Measurements from ENCODE around the gene ERICH6. TPM values are rescaled to one million over a fixed set of nuclear protein-coding genes. Genes with fewer than 3 reads are reported as not detected.

Gene ERICH6
- total RNA-seq, 1 experiment from 2014 or later = not detected

DNA sequence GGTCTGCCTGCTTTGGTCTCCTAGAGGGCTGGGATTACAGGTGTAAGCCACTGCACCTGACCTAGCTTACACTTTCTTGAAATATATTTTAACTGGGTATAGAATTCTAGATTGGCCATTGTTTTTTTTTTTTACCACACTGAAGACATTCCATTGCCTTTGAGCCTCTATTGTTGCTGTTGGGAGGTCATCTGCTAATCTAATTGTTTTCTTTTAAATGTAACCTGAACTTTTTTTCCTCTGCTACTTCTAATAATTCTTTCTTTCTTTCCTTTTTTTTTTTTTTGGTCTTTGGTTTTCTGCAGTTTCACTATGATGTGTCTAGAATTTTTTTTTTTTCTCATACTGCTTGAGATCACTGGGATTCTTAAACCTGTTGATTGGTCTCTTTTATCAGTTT lies 28.1 kb downstream of the ERICH6 start:
- Mint-ChIP-seq H3K27me3 (ENCODE audit: unreplicated experiment) (no peaks in the 10 kb centered on the region), H3K4me3 (ENCODE audit: low read depth, unreplicated experiment) (no peak overlapping the region), H3K27ac (ENCODE audit: unreplicated experiment) (no peak overlapping the region), H3K36me3 (ENCODE audit: insufficient read depth, unreplicated experiment) (no peaks in the 10 kb centered on the region), H3K9me3 (ENCODE audit: low read depth, unreplicated experiment) (peaks cover 7% of the 10 kb centered on the region), H3K4me1 (ENCODE audit: low read depth, unreplicated experiment) (peaks cover 12% of the 10 kb centered on the region)
- TF ChIP-seq, protein P1, sequence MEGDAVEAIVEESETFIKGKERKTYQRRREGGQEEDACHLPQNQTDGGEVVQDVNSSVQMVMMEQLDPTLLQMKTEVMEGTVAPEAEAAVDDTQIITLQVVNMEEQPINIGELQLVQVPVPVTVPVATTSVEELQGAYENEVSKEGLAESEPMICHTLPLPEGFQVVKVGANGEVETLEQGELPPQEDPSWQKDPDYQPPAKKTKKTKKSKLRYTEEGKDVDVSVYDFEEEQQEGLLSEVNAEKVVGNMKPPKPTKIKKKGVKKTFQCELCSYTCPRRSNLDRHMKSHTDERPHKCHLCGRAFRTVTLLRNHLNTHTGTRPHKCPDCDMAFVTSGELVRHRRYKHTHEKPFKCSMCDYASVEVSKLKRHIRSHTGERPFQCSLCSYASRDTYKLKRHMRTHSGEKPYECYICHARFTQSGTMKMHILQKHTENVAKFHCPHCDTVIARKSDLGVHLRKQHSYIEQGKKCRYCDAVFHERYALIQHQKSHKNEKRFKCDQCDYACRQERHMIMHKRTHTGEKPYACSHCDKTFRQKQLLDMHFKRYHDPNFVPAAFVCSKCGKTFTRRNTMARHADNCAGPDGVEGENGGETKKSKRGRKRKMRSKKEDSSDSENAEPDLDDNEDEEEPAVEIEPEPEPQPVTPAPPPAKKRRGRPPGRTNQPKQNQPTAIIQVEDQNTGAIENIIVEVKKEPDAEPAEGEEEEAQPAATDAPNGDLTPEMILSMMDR (IDR thresholded peaks at IDR 0.05; ENCODE audit: unreplicated experiment) = no peak
- no peak for DNase-seq
- intact Hi-C loops (cut with micrococcal nuclease; ENCODE audit: unreplicated experiment) = no loop called here
- CTCF ChIA-PET = no interaction called here
- no TSS peak for BruUV-seq (replicated peaks)

DNA sequence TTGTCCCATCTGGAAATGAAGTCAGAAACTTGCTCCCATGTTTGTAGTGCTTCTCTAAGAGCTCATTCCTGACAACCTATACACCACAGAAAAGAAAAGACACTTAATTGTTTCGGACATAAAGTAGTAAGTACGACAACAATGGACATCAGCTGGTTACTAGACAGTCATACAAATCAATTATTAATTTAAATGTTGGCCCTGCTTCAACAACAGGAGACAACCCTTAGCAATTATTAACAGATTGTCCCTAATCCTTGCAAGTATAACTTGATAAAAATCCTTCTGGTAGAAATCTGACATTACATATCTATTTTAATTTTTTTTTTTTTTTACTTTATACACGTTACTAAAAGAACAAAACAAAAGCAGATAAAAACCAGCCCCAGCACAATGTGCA lies 29.8 kb downstream of the ERICH6 start:
- Mint-ChIP-seq H3K4me3 (ENCODE audit: low read depth, unreplicated experiment) (no peak overlapping the region), H3K27ac (ENCODE audit: unreplicated experiment) (no peak overlapping the region), H3K27me3 (ENCODE audit: unreplicated experiment) (no peaks in the 10 kb centered on the region), H3K36me3 (ENCODE audit: insufficient read depth, unreplicated experiment) (no peaks in the 10 kb centered on the region), H3K4me1 (ENCODE audit: low read depth, unreplicated experiment) (peaks cover 12% of the 10 kb centered on the region), H3K9me3 (ENCODE audit: low read depth, unreplicated experiment) (peaks cover 7% of the 10 kb centered on the region)
- no peak for DNase-seq
- intact Hi-C loops (cut with micrococcal nuclease; ENCODE audit: unreplicated experiment) = no loop called here
- BruUV-seq (replicated peaks) = no TSS peak
- TF ChIP-seq, protein P1 (IDR thresholded peaks at IDR 0.05; ENCODE audit: unreplicated experiment) = no peak
- CTCF ChIA-PET = no interaction called here

DNA sequence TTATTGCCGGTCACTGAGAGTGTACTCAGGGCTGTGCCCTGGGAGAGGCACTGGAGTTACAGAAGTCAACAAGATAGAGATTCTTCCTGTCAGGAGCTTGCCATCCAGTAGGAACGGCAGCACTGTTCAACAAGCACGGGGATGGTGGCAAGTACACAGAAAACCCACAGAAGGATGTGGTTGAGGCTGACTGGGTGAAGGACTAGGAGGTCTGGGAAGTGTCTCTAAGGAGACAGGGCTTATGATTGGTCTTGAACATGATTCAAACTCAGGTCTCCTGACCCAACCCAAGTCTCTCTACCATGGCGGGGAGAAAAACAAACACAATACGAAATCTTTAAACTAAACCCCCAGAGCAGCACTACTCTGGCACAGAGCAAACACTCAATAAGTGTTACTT lies 37.6 kb downstream of the ERICH6 start:
- Mint-ChIP-seq H3K4me1 (ENCODE audit: low read depth, unreplicated experiment) (no peaks in the 10 kb centered on the region), H3K27me3 (ENCODE audit: unreplicated experiment) (peaks cover 24% of the 10 kb centered on the region), H3K36me3 (ENCODE audit: insufficient read depth, unreplicated experiment) (no peaks in the 10 kb centered on the region), H3K4me3 (ENCODE audit: low read depth, unreplicated experiment) (no peak overlapping the region), H3K27ac (ENCODE audit: unreplicated experiment) (no peak overlapping the region), H3K9me3 (ENCODE audit: low read depth, unreplicated experiment) (no peaks in the 10 kb centered on the region)
- no peak for DNase-seq
- TF ChIP-seq, protein P1 (IDR thresholded peaks at IDR 0.05; ENCODE audit: unreplicated experiment) = no peak
- CTCF ChIA-PET = interaction anchor here (0.6 kb wide), 2 partner anchors 118 to 584 kb away, joined by 3 to 7 read pairs; no protein-coding TSS in a partner anchor
- no TSS peak for BruUV-seq (replicated peaks)
- intact Hi-C loops (cut with micrococcal nuclease; ENCODE audit: unreplicated experiment) = no loop called here

DNA sequence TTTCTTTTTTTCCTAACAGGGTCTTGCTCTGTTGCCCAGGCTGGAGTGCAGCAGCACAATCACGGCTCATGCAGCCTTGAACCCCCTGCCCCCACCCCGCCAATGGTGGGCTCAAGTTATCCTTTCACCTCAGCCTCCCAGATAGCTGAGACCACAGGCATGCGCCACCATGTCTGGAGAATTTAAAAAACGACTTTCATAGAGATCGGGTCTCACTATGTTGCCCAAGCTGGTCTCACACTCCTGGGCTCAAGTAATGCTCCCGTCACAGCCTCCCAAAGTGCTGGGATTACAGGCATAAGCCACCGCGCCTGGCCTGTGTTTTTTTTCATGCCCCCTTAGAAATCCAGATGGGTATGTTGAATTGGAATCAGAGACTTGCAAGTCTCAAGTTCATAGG lies 40.3 kb downstream of the ERICH6 start:
- H3K27ac Mint-ChIP-seq (ENCODE audit: unreplicated experiment) = no peak overlapping the region
- no TSS peak for BruUV-seq (replicated peaks)
- H3K4me1 Mint-ChIP-seq (ENCODE audit: low read depth, unreplicated experiment) = no peaks in the 10 kb centered on the region
- intact Hi-C loops (cut with micrococcal nuclease; ENCODE audit: unreplicated experiment) = no loop called here
- peaks cover 24% of the 10 kb centered on the region for H3K27me3 Mint-ChIP-seq (ENCODE audit: unreplicated experiment)
- no peak overlapping the region for H3K4me3 Mint-ChIP-seq (ENCODE audit: low read depth, unreplicated experiment)
- no peak for DNase-seq
- no peaks in the 10 kb centered on the region for H3K9me3 Mint-ChIP-seq (ENCODE audit: low read depth, unreplicated experiment)
- CTCF ChIA-PET = no interaction called here
- H3K36me3 Mint-ChIP-seq (ENCODE audit: insufficient read depth, unreplicated experiment) = no peaks in the 10 kb centered on the region
- TF ChIP-seq, protein P1 (IDR thresholded peaks at IDR 0.05; ENCODE audit: unreplicated experiment) = no peak
